Adipocyte (in vitro differentiated cells): ENCODE measurements around the gene APPL2.
"Not testable (repeated sequence)": the region's sequence is repeated elsewhere in the genome, so short reads cannot be mapped to it uniquely, and the experiment has no call there.

Source experiments
- DNase-seq: peaks from one replicate; pipeline ENCODE4 v3.0.0-alpha.2; 2015; ENCODE audit warnings: low read depth
- H3K27me3 ChIP-seq: replicated peaks from 2 replicates; pipeline ENCODE4 v1.7.0; 2013; ENCODE audit warnings: mild to moderate bottlenecking, low read length, moderate library complexity; ENCODE audit not compliant: control insufficient read depth, insufficient read depth
- H3K36me3 ChIP-seq: 2 replicates; pipeline ENCODE4 v1.7.0; 2013; ENCODE audit warnings: low read length, mild to moderate bottlenecking, moderate library complexity; ENCODE audit not compliant: control insufficient read depth, insufficient read depth, severe bottlenecking
- H3K4me1 ChIP-seq: 2 replicates; pipeline ENCODE4 v1.7.0; 2013; ENCODE audit warnings: mild to moderate bottlenecking, low read length, moderate library complexity; ENCODE audit not compliant: control insufficient read depth, insufficient read depth
- H3K4me3 ChIP-seq: 2 replicates; pipeline ENCODE4 v1.7.0; 2013; ENCODE audit warnings: mild to moderate bottlenecking, low read length, moderate library complexity
- H3K9ac ChIP-seq: 2 replicates; pipeline ENCODE4 v1.7.0; 2013; ENCODE audit warnings: mild to moderate bottlenecking, low read length, moderate library complexity
- H3K9me3 ChIP-seq: 2 replicates; pipeline ENCODE4 v1.7.0; 2013; ENCODE audit warnings: mild to moderate bottlenecking, low read length, moderate library complexity; ENCODE audit not compliant: control insufficient read depth

APPL2 gene

GRCh38 chr12:105189293-105189692 lies 46.7 kb downstream of the APPL2 start:
- no peak overlapping the region for H3K9ac ChIP-seq
- no peaks in the 10 kb centered on the region for H3K9me3 ChIP-seq
- DNase-seq, result no peak
- H3K4me3 ChIP-seq, result no peak overlapping the region
- peaks cover 3% of the 10 kb centered on the region for H3K4me1 ChIP-seq
- H3K27me3 ChIP-seq, result no peaks in the 10 kb centered on the region
- peaks cover 99% of the 10 kb centered on the region for H3K36me3 ChIP-seq

- not testable (repeated sequence) for DNase-seq, H3K4me1 ChIP-seq, H3K9ac ChIP-seq, H3K9me3 ChIP-seq, H3K4me3 ChIP-seq, H3K27me3 ChIP-seq
- peaks cover 62% of the 10 kb centered on the region for H3K36me3 ChIP-seq
Measured at GRCh38 chr12:105183976-105184375, 52.0 kb downstream of the APPL2 start.

- H3K9me3 ChIP-seq, H3K27me3 ChIP-seq, H3K4me3 ChIP-seq, H3K4me1 ChIP-seq, H3K9ac ChIP-seq, DNase-seq: not testable (repeated sequence)
- H3K36me3 ChIP-seq, result peaks cover 62% of the 10 kb centered on the region
Measured at GRCh38 chr12:105183406-105183805, 52.6 kb downstream of the APPL2 start.

GRCh38 chr12:105179114-105179513 lies 56.9 kb downstream of the APPL2 start:
- DNase-seq, H3K9me3 ChIP-seq, H3K4me3 ChIP-seq, H3K9ac ChIP-seq, H3K27me3 ChIP-seq, H3K4me1 ChIP-seq: not testable (repeated sequence)
- H3K36me3 ChIP-seq, result peaks cover 61% of the 10 kb centered on the region

- peaks cover 64% of the 10 kb centered on the region for H3K36me3 ChIP-seq
- no peak for DNase-seq
- H3K9me3 ChIP-seq, result no peaks in the 10 kb centered on the region
- no peak overlapping the region for H3K9ac ChIP-seq
- no peak overlapping the region for H3K4me3 ChIP-seq
- H3K4me1 ChIP-seq, result peaks cover 8% of the 10 kb centered on the region
- H3K27me3 ChIP-seq, result no peaks in the 10 kb centered on the region
Measured at GRCh38 chr12:105177208-105177607, 58.8 kb downstream of the APPL2 start.

- no peak for DNase-seq
- peaks cover 78% of the 10 kb centered on the region for H3K36me3 ChIP-seq
- peaks cover 12% of the 10 kb centered on the region for H3K4me1 ChIP-seq
- no peak overlapping the region for H3K4me3 ChIP-seq
- H3K9me3 ChIP-seq, result no peaks in the 10 kb centered on the region
- no peaks in the 10 kb centered on the region for H3K27me3 ChIP-seq
- no peak overlapping the region for H3K9ac ChIP-seq
Measured at GRCh38 chr12:105175397-105175990, 60.5 kb downstream of the APPL2 start.

- no peak overlapping the region for H3K4me3 ChIP-seq
- H3K36me3 ChIP-seq, result peaks cover 92% of the 10 kb centered on the region
- DNase-seq, result no peak
- H3K9me3 ChIP-seq, result no peaks in the 10 kb centered on the region
- no peaks in the 10 kb centered on the region for H3K27me3 ChIP-seq
- no peak overlapping the region for H3K9ac ChIP-seq
- peaks cover 21% of the 10 kb centered on the region for H3K4me1 ChIP-seq
Measured at GRCh38 chr12:105171691-105172436, 64.1 kb downstream of the APPL2 start.

- H3K9me3 ChIP-seq, result no peaks in the 10 kb centered on the region
- H3K27me3 ChIP-seq, result no peaks in the 10 kb centered on the region
- DNase-seq, result no peak
- peaks cover 34% of the 10 kb centered on the region for H3K4me1 ChIP-seq
- H3K4me3 ChIP-seq, result no peak overlapping the region
- peaks cover 91% of the 10 kb centered on the region for H3K36me3 ChIP-seq
- H3K9ac ChIP-seq, result no peak overlapping the region
Measured at GRCh38 chr12:105170139-105170538, 65.8 kb downstream of the APPL2 start.

- H3K9ac ChIP-seq, result no peak overlapping the region
- no peak for DNase-seq
- peaks cover 32% of the 10 kb centered on the region for H3K4me1 ChIP-seq
- H3K4me3 ChIP-seq, result no peak overlapping the region
- no peaks in the 10 kb centered on the region for H3K9me3 ChIP-seq
- peaks cover 94% of the 10 kb centered on the region for H3K36me3 ChIP-seq
- no peaks in the 10 kb centered on the region for H3K27me3 ChIP-seq
Measured at GRCh38 chr12:105168006-105168405, 68.0 kb downstream of the APPL2 start.

- Histone ChIP-seq H3K36me3 (peaks cover 96% of the 10 kb centered on the region), H3K27me3 (no peaks in the 10 kb centered on the region), H3K9me3 (no peaks in the 10 kb centered on the region), H3K9ac (no peak overlapping the region), H3K4me1 (peaks cover 27% of the 10 kb centered on the region), H3K4me3 (no peak overlapping the region)
- peak; percentile 39 for DNase-seq
Measured at GRCh38 chr12:105167346-105167745, 68.6 kb downstream of the APPL2 start.

- Histone ChIP-seq H3K36me3 (peaks cover 98% of the 10 kb centered on the region), H3K4me1 (peaks cover 22% of the 10 kb centered on the region), H3K9me3 (no peaks in the 10 kb centered on the region), H3K9ac (no peak overlapping the region), H3K27me3 (no peaks in the 10 kb centered on the region), H3K4me3 (no peak overlapping the region)
- DNase-seq, result peak; percentile 65
Measured at GRCh38 chr12:105166736-105167135, 69.2 kb downstream of the APPL2 start.
